WTC11 (cell line): ENCODE measurements around the gene GALNTL6. TPM values are rescaled to one million over a fixed set of nuclear protein-coding genes. Genes with fewer than 3 reads are reported as not detected.

ENCODE experiments used
- ATAC-seq: fragments of 200-7000 bp; cut with Tn5 transposase; 2 replicates; pipeline ENCODE4 v1.10.0; 2021; ENCODE audit warnings: mild to moderate bottlenecking, moderate library complexity
- CTCF ChIA-PET: fragments of 300-600 bp; sonication (Branson Sonifier 250); formaldehyde crosslinking; loops from one replicate; lab custom pipeline; 2021; ENCODE audit warnings: antibody characterized with exemption; lab: Charles Lee
- POLR2A ChIA-PET: fragments of 350-600 bp; sonication (Branson Sonifier 250); formaldehyde crosslinking; loops from one replicate; lab custom pipeline; 2021; ENCODE audit warnings: antibody characterized with exemption; lab: Charles Lee
- DNase-seq: peaks from one replicate; pipeline ENCODE4 v3.0.0; 2021; ENCODE audit warnings: low spot score
- H3K27ac Mint-ChIP-seq: 2 replicates; pipeline ENCODE4 v1.8.0; 2021; ENCODE audit warnings: mixed read lengths
- H3K27me3 Mint-ChIP-seq: 2 replicates; pipeline ENCODE4 v1.8.0; 2021; ENCODE audit warnings: low read depth, mild to moderate bottlenecking, moderate library complexity, mixed read lengths
- H3K36me3 Mint-ChIP-seq: 2 replicates; pipeline ENCODE4 v1.8.0; 2021; ENCODE audit warnings: mixed read lengths
- H3K4me1 Mint-ChIP-seq: 2 replicates; pipeline ENCODE4 v1.8.0; 2022; ENCODE audit warnings: mixed read lengths
- H3K4me3 Mint-ChIP-seq: 2 replicates; pipeline ENCODE4 v1.8.0; 2021; ENCODE audit warnings: mild to moderate bottlenecking, moderate library complexity, mixed read lengths
- H3K9me3 Mint-ChIP-seq: 2 replicates; pipeline ENCODE4 v1.8.0; 2021; ENCODE audit warnings: mixed read lengths
- EMX1 ChIP-seq: fragments of 250-450 bp; sonication (Bioruptor Pico); IDR thresholded peaks from 2 replicates; pipeline ENCODE4 v1.8.0; 2021; ENCODE audit warnings: mild to moderate bottlenecking
- ETV6 ChIP-seq: sonication (generic); formaldehyde crosslinking; IDR thresholded peaks from 2 replicates; pipeline ENCODE4 v1.8.1; 2022; ENCODE audit warnings: mild to moderate bottlenecking, missing genetic modification reagents
- FOXJ3 ChIP-seq: sonication (generic); formaldehyde crosslinking; IDR thresholded peaks from 2 replicates; pipeline ENCODE4 v1.9.0; 2021; ENCODE audit warnings: missing genetic modification reagents, mild to moderate bottlenecking, borderline replicate concordance
- KAT7 ChIP-seq: sonication (generic); formaldehyde crosslinking; IDR thresholded peaks from 2 replicates; pipeline ENCODE4 v1.8.1; 2023; ENCODE audit warnings: missing genetic modification reagents, mild to moderate bottlenecking, borderline replicate concordance
- MAX ChIP-seq: sonication (generic); formaldehyde crosslinking; IDR thresholded peaks from 2 replicates; pipeline ENCODE4 v1.8.0; 2022; ENCODE audit warnings: mild to moderate bottlenecking, missing genetic modification reagents
- NFATC4 ChIP-seq: fragments of 250-450 bp; sonication (Bioruptor Pico); IDR thresholded peaks from 2 replicates; pipeline ENCODE4 v1.9.0; 2021; ENCODE audit warnings: mild to moderate bottlenecking
- RELA ChIP-seq: sonication (generic); formaldehyde crosslinking; IDR thresholded peaks from 2 replicates; pipeline ENCODE4 v1.8.1; 2022; ENCODE audit warnings: missing genetic modification reagents, mild to moderate bottlenecking, borderline replicate concordance
- STAT6 ChIP-seq: sonication (generic); formaldehyde crosslinking; conservative IDR thresholded peaks from 2 replicates; pipeline ENCODE4 v1.8.1; 2023; ENCODE audit warnings: mild to moderate bottlenecking, low read depth, missing genetic modification reagents, moderate library complexity
- ZNF219 ChIP-seq: sonication (generic); formaldehyde crosslinking; IDR thresholded peaks from 2 replicates; pipeline ENCODE4 v1.8.0; 2023; ENCODE audit warnings: missing genetic modification reagents, mild to moderate bottlenecking, borderline replicate concordance
- ZNF232 ChIP-seq: sonication (generic); formaldehyde crosslinking; IDR thresholded peaks from 2 replicates; pipeline ENCODE4 v1.8.0; 2022; ENCODE audit warnings: mild to moderate bottlenecking, missing genetic modification reagents
- ZNF263 ChIP-seq: sonication (generic); formaldehyde crosslinking; IDR thresholded peaks from 2 replicates; pipeline ENCODE4 v1.8.1; 2022; ENCODE audit warnings: low read depth, mild to moderate bottlenecking, moderate library complexity, missing genetic modification reagents
- ZNF317 ChIP-seq: sonication (generic); formaldehyde crosslinking; IDR thresholded peaks from 2 replicates; pipeline ENCODE4 v1.8.1; 2023; ENCODE audit warnings: low read depth, mild to moderate bottlenecking, moderate library complexity, missing genetic modification reagents, borderline replicate concordance
- total RNA-seq: library from RNA; stranded (reverse); gene quantifications from 3 replicates; pipeline ENCODE4 v1.2.3, GENCODE V29; 2021
- TF ChIP-seq, protein P1 (sequence below): sonication (generic); formaldehyde crosslinking; IDR thresholded peaks from 2 replicates; pipeline ENCODE4 v1.8.1; 2023; ENCODE audit warnings: mild to moderate bottlenecking, moderate library complexity, missing genetic modification reagents
- TF ChIP-seq, protein P2 (sequence below): sonication (generic); formaldehyde crosslinking; IDR thresholded peaks from 2 replicates; pipeline ENCODE4 v1.8.1; 2022; ENCODE audit warnings: missing genetic modification reagents, borderline replicate concordance
- TF ChIP-seq, protein P3 (sequence below): sonication (generic); formaldehyde crosslinking; IDR thresholded peaks from 2 replicates; pipeline ENCODE4 v1.8.0; 2023; ENCODE audit warnings: missing genetic modification reagents, mild to moderate bottlenecking, borderline replicate concordance

Gene GALNTL6
- total RNA-seq, 1 experiment from 2014 or later: 0.24 TPM

- ATAC-seq: no peak; the same call in 1 of the 2 replicates
- peaks cover 13% of the 10 kb centered on the region for H3K4me1 Mint-ChIP-seq
Observed at GRCh38 chr4:171812333-171812664, 905 bp upstream of the GALNTL6 start.

DNA sequence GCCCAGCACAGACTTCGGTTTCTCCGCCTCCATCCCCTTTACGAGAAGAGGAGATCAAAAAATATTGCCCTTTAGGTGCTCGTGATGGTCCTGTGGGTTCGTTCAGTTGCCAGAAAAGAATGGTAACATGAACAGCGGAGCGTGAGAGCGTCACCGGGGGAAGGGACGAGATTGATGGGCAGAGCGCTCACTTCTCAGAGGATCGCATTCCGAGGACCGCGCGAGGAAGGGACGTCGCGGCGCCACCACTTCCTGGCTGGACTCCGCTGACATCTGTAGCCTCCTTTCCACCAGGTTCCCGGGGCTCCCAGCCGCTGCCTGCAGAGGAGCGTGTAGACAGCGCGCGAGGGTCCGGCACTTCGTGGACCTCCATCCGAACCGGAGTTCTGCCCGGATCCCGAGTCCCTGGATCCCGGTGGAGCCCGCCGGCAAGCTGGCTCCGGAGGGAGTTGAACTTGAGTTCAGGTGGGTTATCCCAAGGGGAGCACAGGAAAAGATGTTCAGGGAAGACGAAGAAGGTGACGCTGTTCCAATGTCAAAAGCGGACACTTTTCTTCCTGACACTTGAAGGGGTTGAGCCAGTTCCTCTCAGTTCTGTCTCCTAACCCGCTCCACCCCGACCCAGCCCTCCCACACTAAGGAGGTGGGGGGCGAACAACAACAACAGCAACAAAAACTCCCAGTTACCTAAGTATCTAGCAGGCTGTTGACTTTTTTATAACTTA is 484 bp downstream of the GALNTL6 start:
- Mint-ChIP-seq H3K4me3 (peak overlapping the region; percentile 88), H3K27me3 (peaks cover 59% of the 10 kb centered on the region), H3K9me3 (no peaks in the 10 kb centered on the region), H3K36me3 (no peaks in the 10 kb centered on the region), H3K4me1 (peaks cover 13% of the 10 kb centered on the region), H3K27ac (no peak overlapping the region)
- ATAC-seq: peak; percentile 22
- ChIA-PET POLR2A (no interaction called here), CTCF (interaction anchor here (1.1 to 1.2 kb wide), 2 partner anchors 20 to 184 kb away, joined by 3 read pairs; no protein-coding TSS in a partner anchor)
- peak; percentile 22 for DNase-seq
- TF ChIP-seq KAT7 (no peak), ZNF317 (no peak), ZNF232 (CRISPR knock-in tag) (no peak), STAT6 (CRISPR knock-in tag) (no peak), FOXJ3 (CRISPR knock-in tag) (no peak), EMX1 (CRISPR knock-in tag) (no peak), ZNF219 (CRISPR knock-in tag) (0 out of 2 replicates have a peak, but pooled peaks have one; percentile 25), RELA (no peak), ZNF263 (CRISPR knock-in tag) (no peak), NFATC4 (CRISPR knock-in tag) (no peak)
- TF ChIP-seq, protein P1, sequence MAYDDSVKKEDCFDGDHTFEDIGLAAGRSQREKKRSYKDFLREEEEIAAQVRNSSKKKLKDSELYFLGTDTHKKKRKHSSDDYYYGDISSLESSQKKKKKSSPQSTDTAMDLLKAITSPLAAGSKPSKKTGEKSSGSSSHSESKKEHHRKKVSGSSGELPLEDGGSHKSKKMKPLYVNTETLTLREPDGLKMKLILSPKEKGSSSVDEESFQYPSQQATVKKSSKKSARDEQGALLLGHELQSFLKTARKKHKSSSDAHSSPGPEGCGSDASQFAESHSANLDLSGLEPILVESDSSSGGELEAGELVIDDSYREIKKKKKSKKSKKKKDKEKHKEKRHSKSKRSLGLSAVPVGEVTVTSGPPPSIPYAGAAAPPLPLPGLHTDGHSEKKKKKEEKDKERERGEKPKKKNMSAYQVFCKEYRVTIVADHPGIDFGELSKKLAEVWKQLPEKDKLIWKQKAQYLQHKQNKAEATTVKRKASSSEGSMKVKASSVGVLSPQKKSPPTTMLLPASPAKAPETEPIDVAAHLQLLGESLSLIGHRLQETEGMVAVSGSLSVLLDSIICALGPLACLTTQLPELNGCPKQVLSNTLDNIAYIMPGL: 0 out of 2 replicates have a peak, but pooled peaks have one; percentile 43
- TF ChIP-seq, protein P2, sequence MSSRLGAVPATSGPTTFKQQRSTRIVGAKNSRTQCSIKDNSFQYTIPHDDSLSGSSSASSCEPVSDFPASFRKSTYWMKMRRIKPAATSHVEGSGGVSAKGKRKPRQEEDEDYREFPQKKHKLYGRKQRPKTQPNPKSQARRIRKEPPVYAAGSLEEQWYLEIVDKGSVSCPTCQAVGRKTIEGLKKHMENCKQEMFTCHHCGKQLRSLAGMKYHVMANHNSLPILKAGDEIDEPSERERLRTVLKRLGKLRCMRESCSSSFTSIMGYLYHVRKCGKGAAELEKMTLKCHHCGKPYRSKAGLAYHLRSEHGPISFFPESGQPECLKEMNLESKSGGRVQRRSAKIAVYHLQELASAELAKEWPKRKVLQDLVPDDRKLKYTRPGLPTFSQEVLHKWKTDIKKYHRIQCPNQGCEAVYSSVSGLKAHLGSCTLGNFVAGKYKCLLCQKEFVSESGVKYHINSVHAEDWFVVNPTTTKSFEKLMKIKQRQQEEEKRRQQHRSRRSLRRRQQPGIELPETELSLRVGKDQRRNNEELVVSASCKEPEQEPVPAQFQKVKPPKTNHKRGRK: no peak
- TF ChIP-seq, protein P3, sequence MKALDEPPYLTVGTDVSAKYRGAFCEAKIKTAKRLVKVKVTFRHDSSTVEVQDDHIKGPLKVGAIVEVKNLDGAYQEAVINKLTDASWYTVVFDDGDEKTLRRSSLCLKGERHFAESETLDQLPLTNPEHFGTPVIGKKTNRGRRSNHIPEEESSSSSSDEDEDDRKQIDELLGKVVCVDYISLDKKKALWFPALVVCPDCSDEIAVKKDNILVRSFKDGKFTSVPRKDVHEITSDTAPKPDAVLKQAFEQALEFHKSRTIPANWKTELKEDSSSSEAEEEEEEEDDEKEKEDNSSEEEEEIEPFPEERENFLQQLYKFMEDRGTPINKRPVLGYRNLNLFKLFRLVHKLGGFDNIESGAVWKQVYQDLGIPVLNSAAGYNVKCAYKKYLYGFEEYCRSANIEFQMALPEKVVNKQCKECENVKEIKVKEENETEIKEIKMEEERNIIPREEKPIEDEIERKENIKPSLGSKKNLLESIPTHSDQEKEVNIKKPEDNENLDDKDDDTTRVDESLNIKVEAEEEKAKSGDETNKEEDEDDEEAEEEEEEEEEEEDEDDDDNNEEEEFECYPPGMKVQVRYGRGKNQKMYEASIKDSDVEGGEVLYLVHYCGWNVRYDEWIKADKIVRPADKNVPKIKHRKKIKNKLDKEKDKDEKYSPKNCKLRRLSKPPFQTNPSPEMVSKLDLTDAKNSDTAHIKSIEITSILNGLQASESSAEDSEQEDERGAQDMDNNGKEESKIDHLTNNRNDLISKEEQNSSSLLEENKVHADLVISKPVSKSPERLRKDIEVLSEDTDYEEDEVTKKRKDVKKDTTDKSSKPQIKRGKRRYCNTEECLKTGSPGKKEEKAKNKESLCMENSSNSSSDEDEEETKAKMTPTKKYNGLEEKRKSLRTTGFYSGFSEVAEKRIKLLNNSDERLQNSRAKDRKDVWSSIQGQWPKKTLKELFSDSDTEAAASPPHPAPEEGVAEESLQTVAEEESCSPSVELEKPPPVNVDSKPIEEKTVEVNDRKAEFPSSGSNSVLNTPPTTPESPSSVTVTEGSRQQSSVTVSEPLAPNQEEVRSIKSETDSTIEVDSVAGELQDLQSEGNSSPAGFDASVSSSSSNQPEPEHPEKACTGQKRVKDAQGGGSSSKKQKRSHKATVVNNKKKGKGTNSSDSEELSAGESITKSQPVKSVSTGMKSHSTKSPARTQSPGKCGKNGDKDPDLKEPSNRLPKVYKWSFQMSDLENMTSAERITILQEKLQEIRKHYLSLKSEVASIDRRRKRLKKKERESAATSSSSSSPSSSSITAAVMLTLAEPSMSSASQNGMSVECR (CRISPR knock-in tag): no peak

More at GRCh38 chr4:171812333-171812664, 905 bp upstream of the GALNTL6 start:
- Mint-ChIP-seq H3K36me3 (no peaks in the 10 kb centered on the region), H3K4me3 (peak overlapping the region; percentile 88), H3K27me3 (peaks cover 59% of the 10 kb centered on the region), H3K9me3 (no peaks in the 10 kb centered on the region), H3K27ac (no peak overlapping the region)
- DNase-seq: no peak
- CTCF ChIA-PET: interaction anchor here (0.9 to 1.2 kb wide), 2 partner anchors 183 to 822 kb away, joined by 3 to 4 read pairs; no protein-coding TSS in a partner anchor
- POLR2A ChIA-PET: no interaction called here
- TF ChIP-seq MAX (CRISPR knock-in tag): peak; percentile 56
- TF ChIP-seq, protein P3 (CRISPR knock-in tag): 0 out of 2 replicates have a peak, but pooled peaks have one; percentile 55
- no peak for TF ChIP-seq ETV6 (CRISPR knock-in tag)
